Thymus (tissue), 11 donors: ENCODE data around the gene MYADML2. TPM values are rescaled to one million over a fixed set of nuclear protein-coding genes. Genes with fewer than 3 reads are reported as not detected.
"Not testable (repeated sequence)": the region's sequence is repeated elsewhere in the genome, so short reads cannot be mapped to it uniquely, and the experiment has no call there.

Experiments
- DNase-seq, 9 donors: peaks; one replicate each; pipeline ENCODE4 v3.0.0-alpha.2; 2013; ENCODE audit warnings: low spot score in 9 of 9, low read depth in 6 of 9, missing footprints in 1 of 9
- H3K27ac ChIP-seq, 2 donors: one replicate each; pipeline ENCODE4 v1.5.1; 2013; ENCODE audit warnings: control low read depth in 1 of 2, low read depth in 1 of 2, low read length in 1 of 2, mild to moderate bottlenecking in 1 of 2, moderate library complexity in 1 of 2
- H3K27me3 ChIP-seq, 2 donors: one replicate each; pipeline ENCODE4 v1.5.1; 2013; ENCODE audit warnings: low read length in 1 of 2; ENCODE audit not compliant: control insufficient read depth in 2 of 2, insufficient read depth in 1 of 2
- H3K36me3 ChIP-seq, 2 donors: one replicate each; pipeline ENCODE4 v1.5.1; 2013; ENCODE audit warnings: low read length in 1 of 2, mild to moderate bottlenecking in 1 of 2, moderate library complexity in 1 of 2; ENCODE audit not compliant: control insufficient read depth in 2 of 2, insufficient read depth in 2 of 2
- H3K4me1 ChIP-seq, 2 donors: one replicate each; pipeline ENCODE4 v1.5.1; 2013; ENCODE audit warnings: low read length in 2 of 2; ENCODE audit not compliant: control insufficient read depth in 2 of 2, insufficient read depth in 2 of 2
- H3K4me3 ChIP-seq, 2 donors: one replicate each; pipeline ENCODE4 v1.5.1; 2013; ENCODE audit warnings: low read length in 2 of 2, control low read depth in 1 of 2, mild to moderate bottlenecking in 1 of 2
- H3K9me3 ChIP-seq, 2 donors: one replicate each; pipeline ENCODE4 v1.5.1; 2013; ENCODE audit warnings: low read length in 1 of 2, mild to moderate bottlenecking in 1 of 2; ENCODE audit not compliant: control insufficient read depth in 2 of 2, insufficient read depth in 1 of 2
- WGBS: extraction: QIAGEN DNeasy Blood & Tissue Kit; methylation state at CpG from one replicate; pipeline ENCODE4 v1.1.7; 2013; 5-methylcytosine and 5-hydroxymethylcytosine counted together
- polyA plus RNA-seq: library from polyadenylated mRNA; stranded (reverse); fragments of 200-250 nt; gene quantifications from one replicate; pipeline ENCODE4 v1.2.3, GENCODE V29; 2013
- total RNA-seq: library from RNA; stranded (reverse); fragments of 120-200 nt; gene quantifications from one replicate; pipeline ENCODE4 v1.2.4, GENCODE V29; 2013
- donor health status: healthy.

Gene MYADML2
- total and polyA plus RNA-seq, 2 donors = 0.05 to 0.07 TPM

- H3K27me3 ChIP-seq = peaks cover 18 to 53% of the 10 kb centered on the region in 2 donors
These were observed 7.4 kb upstream of the MYADML2 start for GRCh38 chr17:81954131-81955057.

GRCh38 chr17:81953443-81953842, 6.4 kb upstream of the MYADML2 start:
- not testable (repeated sequence) for H3K4me1 ChIP-seq, H3K9me3 ChIP-seq, H3K4me3 ChIP-seq, H3K36me3 ChIP-seq, H3K27ac ChIP-seq, DNase-seq
- H3K27me3 ChIP-seq = peaks cover 9 to 50% of the 10 kb centered on the region in 2 donors
- WGBS = 86% methylated on average over 5 of the region's 5 CpGs

More at GRCh38 chr17:81954131-81955057, 7.4 kb upstream of the MYADML2 start:
- 93% methylated on average over 19 of the region's 19 CpGs for WGBS
- H3K4me3 ChIP-seq = no peak overlapping the region
- peaks cover 0 to 2% of the 10 kb centered on the region in 2 donors for H3K9me3 ChIP-seq
- no peak overlapping the region for H3K27ac ChIP-seq
- H3K4me1 ChIP-seq = peaks cover 0 to 7% of the 10 kb centered on the region in 2 donors
- DNase-seq = no peak
- no peaks in the 10 kb centered on the region for H3K36me3 ChIP-seq

- peaks cover 0 to 3% of the 10 kb centered on the region in 2 donors for H3K4me1 ChIP-seq
- 93% methylated on average over 16 of the region's 16 CpGs for WGBS
- H3K36me3 ChIP-seq = no peaks in the 10 kb centered on the region
- H3K9me3 ChIP-seq = peaks cover 0 to 2% of the 10 kb centered on the region in 2 donors
- no peak overlapping the region for H3K4me3 ChIP-seq
- H3K27me3 ChIP-seq = peaks cover 2 to 44% of the 10 kb centered on the region in 2 donors
- H3K27ac ChIP-seq = no peak overlapping the region
- DNase-seq = no peak
These were observed 5.8 kb upstream of the MYADML2 start for GRCh38 chr17:81952792-81953228.

GRCh38 chr17:81951785-81952684, 5.0 kb upstream of the MYADML2 start:
- H3K27ac ChIP-seq = no peak overlapping the region
- WGBS = 54% methylated on average over 13 of the region's 13 CpGs
- H3K9me3 ChIP-seq = peaks cover 0 to 2% of the 10 kb centered on the region in 2 donors

GRCh38 chr17:81950501-81950900, 3.5 kb upstream of the MYADML2 start:
- WGBS = 91% methylated on average over 15 of the region's 15 CpGs
- Histone ChIP-seq H3K27me3 (peaks cover 0 to 32% of the 10 kb centered on the region in 2 donors), H3K4me1 (peaks cover 0 to 3% of the 10 kb centered on the region in 2 donors), H3K36me3 (no peaks in the 10 kb centered on the region), H3K9me3 (peaks cover 0 to 2% of the 10 kb centered on the region in 2 donors), H3K4me3 (no peak overlapping the region), H3K27ac (no peak overlapping the region)
- DNase-seq = no peak

More at GRCh38 chr17:81951785-81952684, 5.0 kb upstream of the MYADML2 start:
- no peak for DNase-seq
- Histone ChIP-seq H3K27me3 (peaks cover 0 to 38% of the 10 kb centered on the region in 2 donors), H3K4me3 (no peak overlapping the region), H3K4me1 (peaks cover 0 to 3% of the 10 kb centered on the region in 2 donors), H3K36me3 (no peaks in the 10 kb centered on the region)

GRCh38 chr17:81948635-81949378, 1.8 kb upstream of the MYADML2 start:
- Histone ChIP-seq H3K27ac (no peak overlapping the region), H3K9me3 (peaks cover 0 to 1% of the 10 kb centered on the region in 2 donors), H3K4me1 (peaks cover 0 to 3% of the 10 kb centered on the region in 2 donors), H3K4me3 (no peak overlapping the region), H3K36me3 (no peaks in the 10 kb centered on the region), H3K27me3 (peaks cover 0 to 34% of the 10 kb centered on the region in 2 donors)
- WGBS = 88% methylated on average over 17 of the region's 17 CpGs
- no peak for DNase-seq

- WGBS = 97% methylated on average over 9 of the region's 9 CpGs
- H3K27me3 ChIP-seq = peaks cover 11 to 51% of the 10 kb centered on the region in 2 donors
These were observed 2.2 kb downstream of the MYADML2 start for GRCh38 chr17:81944858-81945257.

GRCh38 chr17:81942167-81942553, 4.9 kb downstream of the MYADML2 start:
- H3K27ac ChIP-seq = no peak overlapping the region
- 71% methylated on average over 12 of the region's 12 CpGs for WGBS
- no peaks in the 10 kb centered on the region for H3K36me3 ChIP-seq
- H3K4me1 ChIP-seq = peaks cover 0 to 15% of the 10 kb centered on the region in 2 donors
- peaks cover 11 to 70% of the 10 kb centered on the region in 2 donors for H3K27me3 ChIP-seq
- peaks cover 0 to 6% of the 10 kb centered on the region in 2 donors for H3K9me3 ChIP-seq
- DNase-seq = no peak
- no peak overlapping the region for H3K4me3 ChIP-seq

More at GRCh38 chr17:81944858-81945257, 2.2 kb downstream of the MYADML2 start:
- H3K27ac ChIP-seq = no peak overlapping the region
- peaks cover 0 to 11% of the 10 kb centered on the region in 2 donors for H3K4me1 ChIP-seq
- H3K4me3 ChIP-seq = no peak overlapping the region
- H3K9me3 ChIP-seq = no peaks in the 10 kb centered on the region
- no peak for DNase-seq
- no peaks in the 10 kb centered on the region for H3K36me3 ChIP-seq
